H1 (cell line): ENCODE results near the gene KIAA0319L. TPM values are rescaled to one million over a fixed set of nuclear protein-coding genes. Genes with fewer than 3 reads are reported as not detected.

ENCODE experiments used
- BRCA1 ChIP-seq: IDR thresholded peaks from 2 replicates; pipeline ENCODE4 v1.6.1; 2012; ENCODE audit warnings: low read depth, low read length, improper control_type of control experiment
- EZH2 ChIP-seq: fragments of 200-600 bp; sonication (generic); IDR thresholded peaks from 2 replicates; pipeline ENCODE4 v1.7.1; 2012; ENCODE audit warnings: low read depth, mild to moderate bottlenecking, moderate library complexity, low read length, inconsistent platforms; ENCODE audit not compliant: severe bottlenecking
- JUND ChIP-seq: IDR thresholded peaks from 2 replicates; pipeline ENCODE4 v1.6.1; 2011; ENCODE audit warnings: mild to moderate bottlenecking, improper control_type of control experiment, low read length
- KDM5A ChIP-seq: fragments of 200-600 bp; IDR thresholded peaks from 2 replicates; pipeline ENCODE4 v1.7.1; 2012; ENCODE audit warnings: mild to moderate bottlenecking, low read length, inconsistent platforms, mixed read lengths
- PHF8 ChIP-seq: fragments of 200-600 bp; sonication (generic); conservative IDR thresholded peaks from 2 replicates; pipeline ENCODE4 v1.7.1; 2012; ENCODE audit warnings: low read depth, mild to moderate bottlenecking, inconsistent platforms, low read length, moderate library complexity
- RXRA ChIP-seq: IDR thresholded peaks from 2 replicates; pipeline ENCODE4 v1.6.1; 2011; ENCODE audit warnings: low read depth, mild to moderate bottlenecking, low read length, moderate library complexity; ENCODE audit not compliant: insufficient read depth
- SP1 ChIP-seq: IDR thresholded peaks from 2 replicates; pipeline ENCODE4 v1.6.1; 2011; ENCODE audit warnings: low read depth, low read length
- polyA plus RNA-seq, 7 experiments: library from polyadenylated mRNA; depleted of rRNA in 3 of 7; stranded (reverse) in 5 of 7; unstranded in 2 of 7; fragments of >200 nt in 5 of 7; fragments of 200-250 nt in 2 of 7; gene quantifications; 1 replicate in 5 of 7; 2 replicates in 1 of 7; 4 replicates in 1 of 7; pipeline versions ENCODE4 v1.2.1 to v1.2.3, GENCODE V29; 2011 to 2013; ENCODE audit warnings: missing spikeins in 2 of 7, mixed read lengths in 2 of 7
- total RNA-seq: library from RNA; stranded (reverse); fragmentation: NEBNext Ultra II Directional; extraction: Animal tissue kit (Norgen Biotek cat#: 25700); gene quantifications from 2 replicates; pipeline ENCODE4 v1.2.1, GENCODE V29; 2021

Gene KIAA0319L
- total and polyA plus RNA-seq, 2 of the 8 experiments (the other 6 are each of a cell fraction or from before 2014, with no cell fraction given) = 40.1 to 55.7 TPM

DNA sequence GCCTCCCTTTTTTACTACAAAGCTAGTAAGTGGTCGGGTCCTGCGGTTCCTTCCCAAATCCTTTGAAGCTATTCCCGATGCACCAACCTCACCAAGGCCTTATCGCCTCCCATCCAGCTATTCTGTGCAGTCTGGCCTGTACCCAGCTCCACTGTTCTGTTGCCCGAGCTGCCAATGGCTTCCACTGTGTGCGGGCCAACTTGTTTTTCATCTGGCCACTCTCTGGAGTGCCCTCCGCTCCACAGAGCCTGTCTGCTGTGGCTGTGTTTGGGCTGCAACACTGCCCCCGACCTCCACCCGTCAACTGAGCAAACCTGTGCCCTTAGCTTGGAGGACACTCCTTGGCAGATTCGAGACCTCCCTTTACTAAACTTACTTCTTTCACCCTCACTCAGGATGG, 125.0 kb downstream of the KIAA0319L start (continued):
- TF ChIP-seq SP1 = no peak
- no peak for TF ChIP-seq PHF8
- no peak for TF ChIP-seq KDM5A
- TF ChIP-seq JUND = no peak
- no peak for TF ChIP-seq BRCA1
- TF ChIP-seq RXRA = no peak
- no peak for TF ChIP-seq EZH2
- TF ChIP-seq, all 59 proteins: peak for 0
